Airway epithelial cell (primary cell): Measurements from ENCODE around the gene BTBD6. TPM values are rescaled to one million over a fixed set of nuclear protein-coding genes. Genes with fewer than 3 reads are reported as not detected.

Source experiments
- total RNA-seq: library from RNA; depleted of rRNA; stranded (reverse); fragments of >200 nt; gene quantifications from 2 replicates; pipeline ENCODE4 v1.2.3, GENCODE V29; 2015

The BTBD6 gene
- total RNA-seq, result 41.0 and 41.8 TPM in 2 replicates

DNA sequence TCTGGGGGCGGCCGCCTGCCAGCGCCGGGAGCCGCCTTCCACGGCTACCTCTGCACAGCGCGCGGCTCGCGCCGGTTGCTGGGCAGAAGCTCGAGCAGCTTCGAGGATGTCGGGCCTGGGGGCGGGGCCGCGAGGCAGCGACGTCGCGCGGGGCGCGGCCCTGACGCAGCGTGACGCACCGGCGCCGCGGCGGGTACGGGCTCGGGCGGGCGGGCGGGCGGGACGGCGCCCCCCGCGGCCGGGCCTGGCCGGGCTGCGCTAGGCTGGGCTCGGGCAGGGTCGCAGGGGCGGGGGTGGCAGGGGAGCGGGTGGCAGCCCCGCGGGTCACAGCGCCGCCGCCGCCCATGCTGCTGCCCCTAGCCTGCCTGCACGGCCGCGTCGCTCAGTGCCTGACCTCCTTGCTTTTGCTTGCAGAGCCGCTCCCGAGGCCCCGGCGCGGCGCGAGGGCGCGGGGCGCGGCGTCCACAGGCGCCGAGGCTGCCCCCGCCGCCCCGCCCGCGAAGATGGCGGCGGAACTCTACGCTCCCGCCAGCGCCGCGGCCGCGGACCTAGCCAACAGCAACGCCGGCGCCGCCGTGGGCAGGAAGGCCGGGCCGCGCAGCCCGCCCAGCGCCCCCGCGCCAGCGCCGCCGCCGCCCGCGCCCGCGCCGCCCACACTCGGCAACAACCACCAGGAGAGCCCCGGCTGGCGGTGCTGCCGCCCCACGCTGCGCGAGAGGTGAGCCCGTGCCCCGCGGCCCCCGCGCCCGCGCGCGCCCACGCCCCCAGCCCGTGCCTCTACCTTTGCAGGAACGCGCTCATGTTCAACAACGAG, at the start of gene BTBD6:
BTBD6 (plus strand) TSS at position 166 of the 814 bp plus-strand sequence; CDS start at position 345, 179 bp downstream.

Other genes starting within 250 kb of the BTBD6 start
- 53.5 and 59.1 TPM in 2 replicates for gene CDCA4, start 227.4 kb upstream of the BTBD6 start, total RNA-seq
- 0.14 TPM in 1 of 2 replicates, not detected in the other for gene GPR132, start 183.1 kb upstream of the BTBD6 start, total RNA-seq
- gene JAG2, start 79.8 kb upstream of the BTBD6 start, total RNA-seq, result 69.5 and 89.4 TPM in 2 replicates
- 24.0 and 24.5 TPM in 2 replicates for gene NUDT14, start 67.2 kb upstream of the BTBD6 start, total RNA-seq
- 20.2 and 24.8 TPM in 2 replicates for gene BRF1, start 52.5 kb downstream of the BTBD6 start, total RNA-seq
- gene PACS2, start 66.2 kb downstream of the BTBD6 start, total RNA-seq, result 29.2 and 46.5 TPM in 2 replicates
- gene TEX22, start 150.0 kb downstream of the BTBD6 start, total RNA-seq, result 0.07 TPM in 1 of 2 replicates, not detected in the other
- gene MTA1, start 171.3 kb downstream of the BTBD6 start, total RNA-seq, result 30.8 and 50.1 TPM in 2 replicates
- 164 and 186 TPM in 2 replicates for gene CRIP2, start 226.3 kb downstream of the BTBD6 start, total RNA-seq
- gene CRIP1, start 238.4 kb downstream of the BTBD6 start, total RNA-seq, result 3.9 and 16.0 TPM in 2 replicates
- gene TEDC1, start 242.7 kb downstream of the BTBD6 start, total RNA-seq, result 25.2 and 37.2 TPM in 2 replicates